Small intestine (tissue), 7 donors: ENCODE measurements around the gene CFAP61. TPM values are rescaled to one million over a fixed set of nuclear protein-coding genes. Genes with fewer than 3 reads are reported as not detected.

Experiments
- DNase-seq, 2 donors: peaks; one replicate each; pipeline versions ENCODE4 v3.0.0 to v3.0.0-alpha.2; 2013
- FAIRE-seq: peaks from 2 replicates; lab custom pipeline; 2012; peaks lifted over from hg19 to GRCh38; lab: Jason Lieb, UNC
- H3K27ac ChIP-seq, 3 donors: one replicate each; pipeline ENCODE4 v1.5.1; 2013; ENCODE audit warnings: low read length in 2 of 3, mild to moderate bottlenecking in 2 of 3, control low read depth in 1 of 3, inconsistent platforms in 1 of 3, low read depth in 1 of 3, moderate library complexity in 1 of 3
- H3K27me3 ChIP-seq, 3 donors: one replicate each; pipeline ENCODE4 v1.6.1; 2013; ENCODE audit warnings: low read length in 3 of 3, inconsistent platforms in 1 of 3; ENCODE audit not compliant: control insufficient read depth in 3 of 3, insufficient read depth in 3 of 3
- H3K36me3 ChIP-seq, 3 donors: one replicate each; pipeline ENCODE4 v1.6.1; 2013; ENCODE audit warnings: low read length in 3 of 3, inconsistent platforms in 1 of 3, low read depth in 1 of 3, mild to moderate bottlenecking in 1 of 3, moderate library complexity in 1 of 3; ENCODE audit not compliant: control insufficient read depth in 3 of 3, insufficient read depth in 2 of 3
- H3K4me1 ChIP-seq, 3 donors: one replicate each; pipeline ENCODE4 v1.6.1; 2013; ENCODE audit warnings: low read length in 2 of 3, inconsistent platforms in 1 of 3, low read depth in 1 of 3, mild to moderate bottlenecking in 1 of 3, moderate library complexity in 1 of 3; ENCODE audit not compliant: control insufficient read depth in 3 of 3, insufficient read depth in 2 of 3
- H3K4me3 ChIP-seq, 3 donors: one replicate each; pipeline ENCODE4 v1.5.1; 2013; ENCODE audit warnings: low read length in 3 of 3, control low read depth in 1 of 3, inconsistent platforms in 1 of 3, low read depth in 1 of 3, mild to moderate bottlenecking in 1 of 3, moderate library complexity in 1 of 3
- H3K9me3 ChIP-seq, 2 donors: one replicate each; pipeline ENCODE4 v1.6.1; 2013; ENCODE audit warnings: low read depth in 1 of 2, low read length in 1 of 2; ENCODE audit not compliant: control insufficient read depth in 2 of 2, insufficient read depth in 1 of 2
- whole genome bisulfite sequencing, 3 donors: extraction: QIAGEN DNeasy Blood & Tissue Kit; methylation state at CpG; one replicate each; pipeline ENCODE4 v1.1.7; 2013; 5-methylcytosine and 5-hydroxymethylcytosine counted together
- polyA plus RNA-seq, 4 donors: library from polyadenylated mRNA; stranded (reverse) in 3 of 4; unstranded in 1 of 4; fragments of 200-250 nt in 3 of 4; fragments of 120-200 nt in 1 of 4; gene quantifications; one replicate each; pipeline versions ENCODE4 v1.2.1 to v1.2.3, GENCODE V29; 2013
- donor health status: healthy with polysubstance abuse.
- donor health status: control.
- donor health status: control.
- donor health status: Bipolar disorder and iron deficiency.
- donor health status: healthy.

Gene CFAP61
- polyA plus RNA-seq, 4 donors = 0.18 TPM; not detected in 2

DNA sequence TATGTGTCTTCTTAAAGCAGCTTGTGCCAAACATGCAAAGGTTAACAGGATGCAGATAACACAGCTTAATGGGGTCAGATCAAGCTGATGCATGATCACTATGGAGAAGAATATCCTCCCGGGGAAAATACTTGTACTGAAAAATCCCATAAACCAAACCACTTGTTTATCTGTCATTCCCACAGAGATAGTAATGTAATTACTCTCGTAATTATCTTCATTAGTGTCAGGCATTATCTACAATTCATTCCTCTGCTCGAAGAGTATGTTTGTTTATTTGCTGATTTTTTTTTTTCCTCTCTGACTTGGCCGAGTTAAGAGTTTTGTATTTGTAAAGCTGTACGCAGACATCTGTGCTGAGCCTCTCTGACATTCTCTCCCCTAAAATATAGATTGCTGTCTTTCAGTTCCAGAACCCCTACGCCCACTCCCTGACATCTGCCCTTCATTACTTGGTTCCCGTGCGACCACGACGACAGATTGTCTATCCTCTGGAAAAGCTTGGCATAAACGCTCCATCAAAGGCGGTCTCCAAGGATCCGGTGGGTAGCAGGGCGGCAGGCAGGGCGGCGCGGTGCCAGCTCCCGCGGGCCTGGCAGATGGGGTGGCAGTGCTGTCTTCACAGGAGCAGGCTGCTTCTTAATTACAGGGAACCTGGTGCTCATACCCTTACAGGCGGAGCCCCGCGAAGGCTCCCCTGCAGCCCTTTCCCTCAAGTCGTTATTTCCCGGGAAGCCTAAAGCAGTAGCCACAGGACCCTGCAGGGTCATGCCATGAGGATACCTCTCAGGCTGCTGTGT, 147.2 kb downstream of the CFAP61 start:
- no peaks in the 10 kb centered on the region for H3K9me3 ChIP-seq
- WGBS, 3 donors = 47 to 52% (median 51%) methylated on average over 24 of the region's 24 CpGs
- no peak for FAIRE-seq
- H3K27me3 ChIP-seq = peaks cover 0 to 9% (median 0%) of the 10 kb centered on the region in 3 donors
- no peak overlapping the region for H3K4me3 ChIP-seq
- no peak overlapping the region for H3K27ac ChIP-seq
- H3K4me1 ChIP-seq = no peaks in the 10 kb centered on the region
- no peaks in the 10 kb centered on the region for H3K36me3 ChIP-seq
- no peak for DNase-seq

DNA sequence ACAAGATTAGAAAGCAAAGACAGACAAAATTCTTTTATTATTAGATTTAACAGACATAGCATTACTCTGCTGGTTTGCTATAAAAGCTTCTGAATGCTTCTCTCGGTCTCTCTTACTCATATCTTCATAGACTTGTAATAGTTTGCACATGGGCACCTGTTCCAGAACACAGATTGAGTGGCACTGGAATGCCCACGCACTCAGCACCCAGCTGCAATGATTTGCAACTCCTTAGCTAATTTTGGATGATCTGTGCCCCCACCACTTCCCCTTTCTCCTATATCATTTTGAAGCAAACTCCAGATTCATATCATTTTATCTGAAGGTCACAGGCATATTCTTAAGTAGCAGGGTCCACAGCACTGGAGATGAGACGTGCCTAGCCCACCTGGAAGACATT, 148.8 kb downstream of the CFAP61 start:
- 59 to 61% (median 60%) methylated on average over 3 of the region's 3 CpGs for WGBS, 3 donors
- FAIRE-seq (no peak), DNase-seq (no peak)
- Histone ChIP-seq H3K36me3 (no peaks in the 10 kb centered on the region), H3K9me3 (no peaks in the 10 kb centered on the region), H3K4me1 (no peaks in the 10 kb centered on the region), H3K27ac (no peak overlapping the region), H3K4me3 (no peak overlapping the region), H3K27me3 (peaks cover 0 to 9% (median 0%) of the 10 kb centered on the region in 3 donors)

DNA sequence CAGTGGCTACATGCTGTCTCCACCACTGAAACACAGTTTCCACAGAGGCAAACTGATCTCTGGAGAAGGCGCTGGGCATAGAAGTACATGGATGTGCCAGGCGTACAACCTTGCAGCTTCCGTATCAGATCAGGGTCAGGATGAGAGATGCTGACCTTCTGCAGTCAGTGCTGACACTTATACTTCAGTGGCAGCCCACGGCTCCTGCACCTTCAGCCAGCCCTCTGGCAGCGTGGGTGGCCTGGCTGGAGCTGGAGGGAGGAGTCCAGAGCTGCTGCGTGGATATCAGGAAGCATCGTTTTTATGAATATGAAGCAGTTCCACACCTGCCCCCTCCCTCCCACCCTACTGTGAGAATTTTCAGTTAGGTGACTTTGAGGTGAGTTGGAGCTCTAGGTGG, 149.3 kb downstream of the CFAP61 start:
- no peaks in the 10 kb centered on the region for H3K9me3 ChIP-seq
- WGBS, 3 donors = 60 to 68% (median 64%) methylated on average over 7 of the region's 7 CpGs
- FAIRE-seq (no peak), DNase-seq (no peak)
- H3K4me1 ChIP-seq = no peaks in the 10 kb centered on the region
- H3K27ac ChIP-seq = no peak overlapping the region
- H3K36me3 ChIP-seq = no peaks in the 10 kb centered on the region
- peaks cover 0 to 9% (median 0%) of the 10 kb centered on the region in 3 donors for H3K27me3 ChIP-seq
- H3K4me3 ChIP-seq = no peak overlapping the region

DNA sequence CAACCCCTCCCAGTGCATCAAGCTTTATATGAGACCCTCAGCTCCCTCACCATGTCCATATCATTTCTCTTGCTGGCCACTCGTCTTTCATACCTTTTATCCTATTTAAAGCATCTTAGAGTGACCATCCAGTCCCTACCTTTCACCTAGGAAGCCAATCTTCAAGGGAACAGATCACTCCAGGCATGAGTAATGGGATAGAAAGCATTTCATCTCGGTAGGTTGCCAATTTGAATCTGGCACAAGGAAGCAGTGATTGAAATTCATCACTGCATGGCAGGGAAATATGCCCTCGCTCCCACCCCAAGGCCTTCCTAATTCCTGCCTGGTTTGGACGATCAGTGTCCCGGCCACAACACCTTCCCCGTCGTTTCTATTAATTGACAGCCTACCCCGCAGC, 150.4 kb downstream of the CFAP61 start:
- no peaks in the 10 kb centered on the region for H3K36me3 ChIP-seq
- no peak overlapping the region for H3K4me3 ChIP-seq
- H3K27me3 ChIP-seq = peaks cover 0 to 9% (median 0%) of the 10 kb centered on the region in 3 donors
- H3K4me1 ChIP-seq = no peaks in the 10 kb centered on the region
- FAIRE-seq (no peak), DNase-seq (no peak)
- 76 to 81% (median 80%) methylated on average over 8 of the region's 8 CpGs for WGBS, 3 donors
- no peaks in the 10 kb centered on the region for H3K9me3 ChIP-seq
- no peak overlapping the region for H3K27ac ChIP-seq

DNA sequence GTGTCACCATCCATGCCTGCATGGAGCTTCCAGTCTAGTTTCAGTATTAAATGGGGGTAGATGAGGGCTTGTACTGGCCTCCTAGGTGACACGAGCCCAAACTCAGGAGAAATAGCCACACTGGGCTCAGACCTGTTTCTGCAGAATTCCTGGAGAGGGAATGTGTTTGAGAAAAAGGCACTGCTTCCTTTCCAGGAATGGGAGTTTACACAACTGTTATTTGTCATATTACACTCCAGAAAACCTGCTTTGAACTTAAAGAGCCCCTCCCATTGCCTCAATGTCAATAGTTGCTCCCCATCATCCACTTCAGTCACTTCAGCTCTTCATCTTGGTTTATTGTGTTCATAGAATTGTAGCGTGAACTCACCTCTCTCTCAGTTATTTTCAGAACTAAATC, 151.5 kb downstream of the CFAP61 start:
- peaks cover 0 to 9% (median 0%) of the 10 kb centered on the region in 3 donors for H3K27me3 ChIP-seq
- WGBS, 3 donors = 60 to 72% (median 70%) methylated on average over 2 of the region's 2 CpGs
- no peaks in the 10 kb centered on the region for H3K9me3 ChIP-seq
- DNase-seq = no peak
- no peak overlapping the region for H3K4me3 ChIP-seq
- FAIRE-seq = no peak
- H3K36me3 ChIP-seq = no peaks in the 10 kb centered on the region
- no peak overlapping the region for H3K27ac ChIP-seq
- no peaks in the 10 kb centered on the region for H3K4me1 ChIP-seq

DNA sequence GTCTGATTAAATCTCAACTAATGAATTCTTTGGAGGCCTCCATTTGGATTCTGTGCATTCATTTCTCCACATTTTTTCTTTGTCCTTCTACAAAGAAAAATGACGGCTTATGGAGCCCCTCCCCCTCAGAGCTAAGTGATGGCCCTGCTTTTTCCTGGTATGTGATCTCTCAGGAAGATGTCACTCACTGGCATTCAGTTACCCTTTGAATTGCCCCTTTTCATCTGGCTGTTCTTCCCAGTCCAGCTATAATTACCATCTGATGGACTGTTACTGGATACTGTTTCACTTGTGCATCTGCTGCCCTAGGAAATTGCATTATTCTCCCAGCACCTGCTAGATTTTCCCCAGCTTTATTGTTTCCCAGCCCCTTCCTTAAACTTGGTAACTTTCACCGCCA, 151.9 kb downstream of the CFAP61 start:
- 61 to 65% (median 63%) methylated on average over 2 of the region's 2 CpGs for WGBS, 3 donors
- Histone ChIP-seq H3K9me3 (no peaks in the 10 kb centered on the region), H3K27me3 (peaks cover 0 to 9% (median 0%) of the 10 kb centered on the region in 3 donors), H3K4me3 (no peak overlapping the region), H3K36me3 (no peaks in the 10 kb centered on the region), H3K27ac (no peak overlapping the region), H3K4me1 (no peaks in the 10 kb centered on the region)
- DNase-seq (no peak), FAIRE-seq (no peak)

DNA sequence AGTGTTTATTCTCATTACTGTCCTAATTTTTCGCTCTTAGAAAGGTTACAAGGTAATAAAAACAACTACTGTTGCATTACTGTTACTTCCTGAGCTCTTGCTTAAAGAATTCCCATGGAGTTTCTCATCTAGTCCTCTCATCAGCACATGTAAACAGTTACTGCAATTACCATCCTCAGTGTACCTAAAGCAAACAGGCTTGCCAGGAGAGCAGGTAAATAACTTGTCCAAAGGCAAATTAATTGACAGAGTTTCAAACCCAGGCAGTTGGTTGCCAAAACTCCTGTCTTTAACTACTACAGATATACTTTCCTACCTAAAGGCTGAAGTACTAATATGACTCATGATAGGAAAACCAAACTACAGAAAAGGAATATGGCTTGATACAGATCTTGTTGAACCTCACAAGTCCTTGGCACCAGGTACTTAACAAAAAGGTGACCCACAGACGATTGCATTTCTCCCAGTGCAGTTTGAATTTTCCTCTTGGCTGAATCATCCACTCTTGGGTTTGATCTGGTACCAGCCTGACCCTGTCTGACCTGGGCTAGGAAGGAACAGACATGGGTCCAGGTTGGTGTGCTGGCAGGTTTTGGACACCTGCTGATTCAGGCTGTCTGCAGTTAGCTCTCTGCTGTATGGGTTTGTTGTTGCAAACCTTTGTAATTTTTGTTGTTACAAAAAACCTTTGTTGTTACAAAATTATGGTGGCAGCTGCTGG, 153.0 kb downstream of the CFAP61 start:
- DNase-seq = no peak
- Histone ChIP-seq H3K9me3 (no peaks in the 10 kb centered on the region), H3K4me3 (no peak overlapping the region), H3K4me1 (no peaks in the 10 kb centered on the region), H3K27ac (no peak overlapping the region), H3K27me3 (peaks cover 0 to 9% (median 4%) of the 10 kb centered on the region in 3 donors), H3K36me3 (no peaks in the 10 kb centered on the region)
- 23 to 54% (median 23%) methylated on average over 2 of the region's 2 CpGs for WGBS, 3 donors
- FAIRE-seq = no peak

DNA sequence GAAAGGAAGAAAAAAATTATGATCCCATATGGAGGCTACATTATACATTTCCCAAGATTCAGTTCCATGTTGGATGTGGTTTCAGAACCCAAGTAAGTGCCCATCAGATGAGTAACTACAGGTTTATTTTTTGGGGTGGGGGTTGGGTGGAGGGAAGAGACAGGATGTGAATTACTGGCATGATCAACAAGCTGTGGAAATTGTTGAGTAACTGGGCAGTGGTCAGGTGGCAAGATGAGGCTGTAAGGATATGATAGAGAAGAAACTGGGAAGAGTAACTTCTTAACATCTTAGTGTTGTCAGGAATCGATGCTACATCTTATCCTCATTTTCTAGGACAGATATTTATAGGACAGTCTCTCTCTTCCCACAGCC, 153.5 kb downstream of the CFAP61 start:
- DNase-seq (no peak), FAIRE-seq (no peak)
- Histone ChIP-seq H3K27ac (no peak overlapping the region), H3K9me3 (no peaks in the 10 kb centered on the region), H3K36me3 (no peaks in the 10 kb centered on the region), H3K27me3 (peaks cover 0 to 6% (median 4%) of the 10 kb centered on the region in 3 donors), H3K4me1 (no peaks in the 10 kb centered on the region), H3K4me3 (no peak overlapping the region)
- 68 to 89% (median 79%) methylated on average over 1 of the region's 1 CpG for WGBS, 3 donors
